Measurements from ENCODE around the gene C6orf62.
"Not testable (repeated sequence)": the region's sequence is repeated elsewhere in the genome, so short reads cannot be mapped to it uniquely, and the experiment has no call there.

Gene C6orf62

GRCh38 chr6:24764833-24765828 is 46.2 kb upstream of the C6orf62 start:
- no CpG with 5 or more reads among the region's 20 CpGs for WGBS, 2 donors (ENCODE audit: extremely low coverage in 2 of 2, insufficient read length in 2 of 2, insufficient replicate concordance in 1 of 2)
- not testable (repeated sequence) for H2AK5ac ChIP-seq (ENCODE audit: low read depth, low read length); H3K9ac ChIP-seq (ENCODE audit: low read depth, low read length, poor library complexity); H3K4me3 ChIP-seq (ENCODE audit: low read length in 2 of 2); DNase-seq (ENCODE audit: low spot score); H2BK120ac ChIP-seq (ENCODE audit: low read depth, low read length); H4K8ac ChIP-seq (ENCODE audit: low read depth, low read length); H3K4me1 ChIP-seq (ENCODE audit: control insufficient read depth in 2 of 2, insufficient read depth in 1 of 2, low read depth in 1 of 2, low read length in 2 of 2); H3K9me3 ChIP-seq (replicated peaks in 1 of 2; ENCODE audit: control insufficient read depth in 2 of 2, insufficient read depth in 1 of 2, low read depth in 1 of 2, low read length in 2 of 2); H3K27me3 ChIP-seq (ENCODE audit: control insufficient read depth in 3 of 3, insufficient read depth in 3 of 3, low read depth in 1 of 3, low read length in 3 of 3); H3K79me1 ChIP-seq (ENCODE audit: low read depth, low read length); H2BK5ac ChIP-seq (ENCODE audit: low read length); H3K36me3 ChIP-seq (replicated peaks in 1 of 2; ENCODE audit: control insufficient read depth in 2 of 2, insufficient read depth in 2 of 2, low read length in 2 of 2); H3K14ac ChIP-seq (ENCODE audit: low read length); H4K91ac ChIP-seq (ENCODE audit: low read depth, low read length, poor library complexity); H3K4me2 ChIP-seq (ENCODE audit: insufficient read depth, low read length, poor library complexity, severe bottlenecking); H3K27ac ChIP-seq (replicated peaks; ENCODE audit: low read length); H2BK15ac ChIP-seq (ENCODE audit: low read length); H3K18ac ChIP-seq (ENCODE audit: low read length); H3K23ac ChIP-seq (ENCODE audit: low read depth, low read length, poor library complexity); H3K4ac ChIP-seq (ENCODE audit: low read length)
- Histone ChIP-seq H2BK12ac (ENCODE audit: low read length) (peak overlapping the region; percentile 1), H2AFZ (ENCODE audit: low read length) (peak overlapping the region; percentile 64)

GRCh38 chr6:24763578-24763977 is 44.6 kb upstream of the C6orf62 start:
- H3K9ac ChIP-seq (ENCODE audit: low read depth, low read length, poor library complexity), result no peak overlapping the region
- H4K8ac ChIP-seq (ENCODE audit: low read depth, low read length), result no peak overlapping the region
- H3K18ac ChIP-seq (ENCODE audit: low read length), result no peak overlapping the region
- no peak overlapping the region for H3K23ac ChIP-seq (ENCODE audit: low read depth, low read length, poor library complexity)
- H3K27me3 ChIP-seq (ENCODE audit: control insufficient read depth in 3 of 3, insufficient read depth in 3 of 3, low read depth in 1 of 3, low read length in 3 of 3), result no peaks in the 10 kb centered on the region
- H4K91ac ChIP-seq (ENCODE audit: low read depth, low read length, poor library complexity), result no peak overlapping the region
- no peaks in the 10 kb centered on the region for H3K79me1 ChIP-seq (ENCODE audit: low read depth, low read length)
- no peak overlapping the region for H3K4ac ChIP-seq (ENCODE audit: low read length)
- peaks cover 0 to 4% of the 10 kb centered on the region in 2 donors for H3K4me1 ChIP-seq (ENCODE audit: control insufficient read depth in 2 of 2, insufficient read depth in 1 of 2, low read depth in 1 of 2, low read length in 2 of 2)
- H2BK15ac ChIP-seq (ENCODE audit: low read length), result no peak overlapping the region
- no peak overlapping the region for H3K4me2 ChIP-seq (ENCODE audit: insufficient read depth, low read length, poor library complexity, severe bottlenecking)
- H3K36me3 ChIP-seq (replicated peaks in 1 of 2; ENCODE audit: control insufficient read depth in 2 of 2, insufficient read depth in 2 of 2, low read length in 2 of 2), result no peaks in the 10 kb centered on the region
- no peak overlapping the region for H2AFZ ChIP-seq (ENCODE audit: low read length)
- no peak overlapping the region for H3K27ac ChIP-seq (replicated peaks; ENCODE audit: low read length)
- DNase-seq (ENCODE audit: low spot score), result no peak
- H2BK12ac ChIP-seq (ENCODE audit: low read length), result no peak overlapping the region
- WGBS, 2 donors (ENCODE audit: extremely low coverage in 2 of 2, insufficient read length in 2 of 2, insufficient replicate concordance in 1 of 2), result no CpG with 5 or more reads among the region's 3 CpGs
- no peak overlapping the region for H2BK120ac ChIP-seq (ENCODE audit: low read depth, low read length)
- H3K4me3 ChIP-seq (ENCODE audit: low read length in 2 of 2), result no peak overlapping the region
- no peak overlapping the region for H2AK5ac ChIP-seq (ENCODE audit: low read depth, low read length)
- H3K14ac ChIP-seq (ENCODE audit: low read length), result no peak overlapping the region
- H3K9me3 ChIP-seq (replicated peaks in 1 of 2; ENCODE audit: control insufficient read depth in 2 of 2, insufficient read depth in 1 of 2, low read depth in 1 of 2, low read length in 2 of 2), result no peaks in the 10 kb centered on the region
- H2BK5ac ChIP-seq (ENCODE audit: low read length), result no peak overlapping the region

GRCh38 chr6:24761851-24762250 is 42.9 kb upstream of the C6orf62 start:
- H3K4me1 ChIP-seq (ENCODE audit: control insufficient read depth in 2 of 2, insufficient read depth in 1 of 2, low read depth in 1 of 2, low read length in 2 of 2), result peaks cover 0 to 5% of the 10 kb centered on the region in 2 donors
- no peak overlapping the region for H2BK12ac ChIP-seq (ENCODE audit: low read length)

GRCh38 chr6:24761193-24761835 is 42.4 kb upstream of the C6orf62 start:
- WGBS, 2 donors (ENCODE audit: extremely low coverage in 2 of 2, insufficient read length in 2 of 2, insufficient replicate concordance in 1 of 2), result no CpG with 5 or more reads among the region's 17 CpGs

More at GRCh38 chr6:24761851-24762250, 42.9 kb upstream of the C6orf62 start:
- no peak overlapping the region for H3K14ac ChIP-seq (ENCODE audit: low read length)
- no peak overlapping the region for H2BK15ac ChIP-seq (ENCODE audit: low read length)
- H3K79me1 ChIP-seq (ENCODE audit: low read depth, low read length), result no peaks in the 10 kb centered on the region
- no peak overlapping the region for H3K4me3 ChIP-seq (ENCODE audit: low read length in 2 of 2)
- H3K23ac ChIP-seq (ENCODE audit: low read depth, low read length, poor library complexity), result no peak overlapping the region
- H3K36me3 ChIP-seq (replicated peaks in 1 of 2; ENCODE audit: control insufficient read depth in 2 of 2, insufficient read depth in 2 of 2, low read length in 2 of 2), result no peaks in the 10 kb centered on the region
- no peak overlapping the region for H3K18ac ChIP-seq (ENCODE audit: low read length)
- no peak overlapping the region for H2BK5ac ChIP-seq (ENCODE audit: low read length)
- H4K8ac ChIP-seq (ENCODE audit: low read depth, low read length), result no peak overlapping the region
- no peak overlapping the region for H3K27ac ChIP-seq (replicated peaks; ENCODE audit: low read length)
- H2BK120ac ChIP-seq (ENCODE audit: low read depth, low read length), result no peak overlapping the region
- H3K9me3 ChIP-seq (replicated peaks in 1 of 2; ENCODE audit: control insufficient read depth in 2 of 2, insufficient read depth in 1 of 2, low read depth in 1 of 2, low read length in 2 of 2), result no peaks in the 10 kb centered on the region
- no peak overlapping the region for H3K9ac ChIP-seq (ENCODE audit: low read depth, low read length, poor library complexity)
- no peaks in the 10 kb centered on the region for H3K27me3 ChIP-seq (ENCODE audit: control insufficient read depth in 3 of 3, insufficient read depth in 3 of 3, low read depth in 1 of 3, low read length in 3 of 3)
- H2AFZ ChIP-seq (ENCODE audit: low read length), result peak overlapping the region; percentile 71
- DNase-seq (ENCODE audit: low spot score), result no peak
- H4K91ac ChIP-seq (ENCODE audit: low read depth, low read length, poor library complexity), result no peak overlapping the region
- no peak overlapping the region for H2AK5ac ChIP-seq (ENCODE audit: low read depth, low read length)
- H3K4me2 ChIP-seq (ENCODE audit: insufficient read depth, low read length, poor library complexity, severe bottlenecking), result no peak overlapping the region
- H3K4ac ChIP-seq (ENCODE audit: low read length), result no peak overlapping the region

More at GRCh38 chr6:24761193-24761835, 42.4 kb upstream of the C6orf62 start:
- H3K9ac ChIP-seq (ENCODE audit: low read depth, low read length, poor library complexity), result no peak overlapping the region
- no peak overlapping the region for H3K14ac ChIP-seq (ENCODE audit: low read length)
- H4K8ac ChIP-seq (ENCODE audit: low read depth, low read length), result no peak overlapping the region
- H3K9me3 ChIP-seq (replicated peaks in 1 of 2; ENCODE audit: control insufficient read depth in 2 of 2, insufficient read depth in 1 of 2, low read depth in 1 of 2, low read length in 2 of 2), result no peaks in the 10 kb centered on the region
- no peak overlapping the region for H3K4me3 ChIP-seq (ENCODE audit: low read length in 2 of 2)
- peaks cover 0 to 5% of the 10 kb centered on the region in 2 donors for H3K4me1 ChIP-seq (ENCODE audit: control insufficient read depth in 2 of 2, insufficient read depth in 1 of 2, low read depth in 1 of 2, low read length in 2 of 2)
- no peak overlapping the region for H3K4me2 ChIP-seq (ENCODE audit: insufficient read depth, low read length, poor library complexity, severe bottlenecking)
- H3K4ac ChIP-seq (ENCODE audit: low read length), result no peak overlapping the region
- no peak overlapping the region for H2BK15ac ChIP-seq (ENCODE audit: low read length)
- H3K27me3 ChIP-seq (ENCODE audit: control insufficient read depth in 3 of 3, insufficient read depth in 3 of 3, low read depth in 1 of 3, low read length in 3 of 3), result no peaks in the 10 kb centered on the region
- no peak overlapping the region for H2BK12ac ChIP-seq (ENCODE audit: low read length)
- no peaks in the 10 kb centered on the region for H3K36me3 ChIP-seq (replicated peaks in 1 of 2; ENCODE audit: control insufficient read depth in 2 of 2, insufficient read depth in 2 of 2, low read length in 2 of 2)
- peak overlapping the region; percentile 47 for H2AK5ac ChIP-seq (ENCODE audit: low read depth, low read length)
- no peaks in the 10 kb centered on the region for H3K79me1 ChIP-seq (ENCODE audit: low read depth, low read length)
- peak overlapping the region; percentile 93 for H3K18ac ChIP-seq (ENCODE audit: low read length)
- H3K27ac ChIP-seq (replicated peaks; ENCODE audit: low read length), result no peak overlapping the region
- H2BK120ac ChIP-seq (ENCODE audit: low read depth, low read length), result no peak overlapping the region
- peak overlapping the region; percentile 71 for H2AFZ ChIP-seq (ENCODE audit: low read length)
- H2BK5ac ChIP-seq (ENCODE audit: low read length), result peak overlapping the region; percentile 71
- H4K91ac ChIP-seq (ENCODE audit: low read depth, low read length, poor library complexity), result no peak overlapping the region
- DNase-seq (ENCODE audit: low spot score), result no peak
- H3K23ac ChIP-seq (ENCODE audit: low read depth, low read length, poor library complexity), result peak overlapping the region; percentile 8
